IgD-negative memory B cell (primary cell): ENCODE results near the gene C2orf80. TPM values are rescaled to one million over a fixed set of nuclear protein-coding genes. Genes with fewer than 3 reads are reported as not detected.
"Not testable (repeated sequence)": the region's sequence is repeated elsewhere in the genome, so short reads cannot be mapped to it uniquely, and the experiment has no call there.

Experiments used
- H3K27ac Mint-ChIP-seq, 3 donors: one replicate each; pipeline ENCODE4 v1.8.0; 2020 to 2022; ENCODE audit warnings: mild to moderate bottlenecking in 3 of 3, mixed read lengths in 3 of 3, moderate library complexity in 1 of 3
- H3K27me3 Mint-ChIP-seq: one replicate; pipeline ENCODE4 v1.8.0; 2021; ENCODE audit warnings: mixed read lengths
- H3K36me3 Mint-ChIP-seq: one replicate; pipeline ENCODE4 v1.8.0; 2020; ENCODE audit warnings: mild to moderate bottlenecking, mixed read lengths
- H3K4me1 Mint-ChIP-seq, 3 donors: one replicate each; pipeline ENCODE4 v1.8.0; 2020 to 2022; ENCODE audit warnings: mixed read lengths in 3 of 3, mild to moderate bottlenecking in 1 of 3
- H3K4me3 Mint-ChIP-seq, 4 donors: one replicate each; pipeline ENCODE4 v1.8.0; 2020 to 2022; ENCODE audit warnings: mild to moderate bottlenecking in 4 of 4, mixed read lengths in 4 of 4, moderate library complexity in 3 of 4
- H3K9me3 Mint-ChIP-seq, 3 donors: one replicate each; pipeline ENCODE4 v1.8.0; 2020 to 2021; ENCODE audit warnings: mixed read lengths in 3 of 3, mild to moderate bottlenecking in 1 of 3
- polyA plus RNA-seq: library from polyadenylated mRNA; unstranded; fragments of 300-500 nt; fragmentation: Illumina TruSeq; gene quantifications from one replicate; pipeline ENCODE4 v1.2.3, GENCODE V29; 2021

The C2orf80 gene
- polyA plus RNA-seq: not detected

DNA sequence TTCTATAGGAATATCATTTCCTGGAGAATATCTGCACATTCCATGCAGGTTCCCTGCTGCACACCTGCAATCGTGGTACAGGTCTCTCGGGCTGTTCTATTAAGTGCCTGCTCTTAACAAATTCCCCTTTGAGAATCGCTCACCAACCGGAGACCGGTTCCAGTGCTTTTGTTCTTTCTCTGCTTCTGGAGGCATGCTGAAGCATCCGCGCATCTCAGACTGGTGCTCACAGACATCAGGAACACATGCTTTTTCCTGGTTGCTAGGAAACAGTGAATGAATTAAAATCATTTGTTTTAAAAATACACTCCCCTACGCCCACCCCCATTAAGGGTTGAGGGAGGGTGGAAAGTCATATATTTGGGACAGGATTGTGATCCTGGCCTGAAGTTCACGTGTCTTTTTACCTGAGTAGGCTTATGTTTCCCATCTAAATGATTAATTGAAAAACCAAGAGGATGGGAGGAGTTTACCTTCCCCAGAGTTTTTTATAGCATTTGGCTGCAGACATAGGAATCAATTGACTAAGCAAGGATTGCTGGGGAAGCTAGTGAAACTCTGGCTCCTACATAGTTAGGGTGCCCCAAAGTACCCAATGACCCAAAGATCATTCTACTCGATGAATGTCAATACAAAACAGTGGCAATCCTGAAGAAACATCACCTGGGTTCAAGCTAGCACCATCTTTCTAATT is at the start of gene C2orf80:
TSS of gene C2orf80 (minus strand) at position 221 of the 694 bp plus-strand sequence. CDS start 3,044 bp downstream, outside the sequence.
- Mint-ChIP-seq H3K27me3 (peaks cover 9% of the 10 kb centered on the region), H3K36me3 (no peaks in the 10 kb centered on the region), H3K27ac (no peak within 1 kb of the TSS), H3K4me3 (no peak within 1 kb of the TSS), H3K9me3 (no peaks in the 10 kb centered on the region), H3K4me1 (no peaks in the 10 kb centered on the region)

- Mint-ChIP-seq H3K9me3 (peaks cover 7 to 17% (median 14%) of the 10 kb centered on the region in 3 donors), H3K4me3 (no peak overlapping the region), H3K36me3 (peaks cover 28% of the 10 kb centered on the region), H3K4me1 (no peaks in the 10 kb centered on the region), H3K27ac (no peak overlapping the region), H3K27me3 (no peaks in the 10 kb centered on the region)
Measured at GRCh38 chr2:208235860-208236259, 46.0 kb upstream of the C2orf80 start.

DNA sequence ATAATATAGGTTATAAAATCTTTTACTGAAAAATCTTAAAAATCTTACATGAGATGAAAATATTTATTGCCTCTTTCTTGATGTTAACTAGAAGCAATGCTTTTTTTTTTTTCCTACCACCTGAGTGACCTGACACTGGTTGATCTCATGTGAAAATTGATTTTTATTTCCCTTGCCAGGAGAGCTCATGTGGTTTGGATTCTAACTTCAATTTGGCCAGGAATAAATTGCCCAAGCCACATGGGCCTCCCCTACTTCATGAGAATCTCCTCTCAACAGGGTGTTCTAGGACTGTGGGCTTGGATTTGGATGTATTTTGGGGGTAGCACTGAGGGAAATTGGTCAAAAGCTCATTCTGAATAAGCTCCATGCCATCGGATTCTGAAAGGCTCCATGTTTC is 45.0 kb upstream of the C2orf80 start:
- no peak overlapping the region for H3K4me3 Mint-ChIP-seq
- H3K27me3 Mint-ChIP-seq: no peaks in the 10 kb centered on the region

DNA sequence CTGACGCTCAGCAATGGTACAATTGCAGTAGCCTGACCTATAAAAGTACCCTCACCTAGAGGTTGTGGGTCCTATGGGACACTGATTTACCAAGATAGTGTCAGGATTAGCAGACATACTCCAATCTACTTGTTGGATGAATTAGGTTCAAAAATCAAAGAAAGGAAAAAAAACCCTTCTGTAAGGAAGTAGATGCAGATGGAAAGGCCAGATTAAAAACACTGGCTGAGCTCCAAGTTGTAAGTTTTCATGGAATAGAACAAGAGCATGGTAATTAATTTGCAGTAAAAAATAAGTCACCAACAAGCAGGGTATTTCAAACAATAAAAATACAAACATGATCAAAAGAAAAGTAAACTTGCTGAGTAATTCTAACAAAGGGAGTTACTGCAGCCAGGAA is 38.6 kb upstream of the C2orf80 start:
- Mint-ChIP-seq H3K36me3 (no peaks in the 10 kb centered on the region), H3K27me3 (no peaks in the 10 kb centered on the region), H3K9me3 (peaks cover 8 to 14% (median 10%) of the 10 kb centered on the region in 3 donors), H3K4me3 (no peak overlapping the region), H3K27ac (no peak overlapping the region), H3K4me1 (peaks cover 0 to 1% (median 0%) of the 10 kb centered on the region in 3 donors)

More for the DNA sequence above, 45.0 kb upstream of the C2orf80 start:
- Mint-ChIP-seq H3K9me3 (peaks cover 10 to 17% (median 14%) of the 10 kb centered on the region in 3 donors), H3K4me1 (no peaks in the 10 kb centered on the region), H3K27ac (no peak overlapping the region), H3K36me3 (peaks cover 27% of the 10 kb centered on the region)

GRCh38 chr2:208227581-208228232 is 37.9 kb upstream of the C2orf80 start:
- peaks cover 0 to 1% (median 0%) of the 10 kb centered on the region in 3 donors for H3K4me1 Mint-ChIP-seq

GRCh38 chr2:208224802-208225201 is 35.0 kb upstream of the C2orf80 start:
- Mint-ChIP-seq H3K4me1 (peaks cover 0 to 1% (median 0%) of the 10 kb centered on the region in 3 donors), H3K27me3 (peaks cover 3% of the 10 kb centered on the region), H3K27ac (no peak overlapping the region), H3K36me3 (peaks cover 2% of the 10 kb centered on the region), H3K4me3 (no peak overlapping the region), H3K9me3 (peaks cover 0 to 12% (median 0%) of the 10 kb centered on the region in 3 donors)

More at GRCh38 chr2:208227581-208228232, 37.9 kb upstream of the C2orf80 start:
- no peak overlapping the region for H3K27ac Mint-ChIP-seq
- H3K36me3 Mint-ChIP-seq: peaks cover 2% of the 10 kb centered on the region
- H3K4me3 Mint-ChIP-seq: no peak overlapping the region
- H3K9me3 Mint-ChIP-seq: peaks cover 8 to 14% (median 10%) of the 10 kb centered on the region in 3 donors
- no peaks in the 10 kb centered on the region for H3K27me3 Mint-ChIP-seq

- peak overlapping the region in 1 of 3 donors; percentile 3 for H3K27ac Mint-ChIP-seq
- peaks cover 0 to 1% (median 0%) of the 10 kb centered on the region in 3 donors for H3K4me1 Mint-ChIP-seq
- H3K36me3 Mint-ChIP-seq: peaks cover 2% of the 10 kb centered on the region
- peaks cover 0 to 16% (median 1%) of the 10 kb centered on the region in 3 donors for H3K9me3 Mint-ChIP-seq
- H3K27me3 Mint-ChIP-seq: peaks cover 5% of the 10 kb centered on the region
- H3K4me3 Mint-ChIP-seq: no peak overlapping the region
Measured at GRCh38 chr2:208222351-208222750, 32.5 kb upstream of the C2orf80 start.

- Mint-ChIP-seq H3K9me3 (peaks cover 0 to 15% (median 1%) of the 10 kb centered on the region in 3 donors), H3K27ac (peak overlapping the region in 1 of 3 donors; percentile 3)
- not testable (repeated sequence) for H3K36me3 Mint-ChIP-seq, H3K4me1 Mint-ChIP-seq, H3K4me3 Mint-ChIP-seq, H3K27me3 Mint-ChIP-seq
Measured at GRCh38 chr2:208221873-208222272, 32.0 kb upstream of the C2orf80 start.

DNA sequence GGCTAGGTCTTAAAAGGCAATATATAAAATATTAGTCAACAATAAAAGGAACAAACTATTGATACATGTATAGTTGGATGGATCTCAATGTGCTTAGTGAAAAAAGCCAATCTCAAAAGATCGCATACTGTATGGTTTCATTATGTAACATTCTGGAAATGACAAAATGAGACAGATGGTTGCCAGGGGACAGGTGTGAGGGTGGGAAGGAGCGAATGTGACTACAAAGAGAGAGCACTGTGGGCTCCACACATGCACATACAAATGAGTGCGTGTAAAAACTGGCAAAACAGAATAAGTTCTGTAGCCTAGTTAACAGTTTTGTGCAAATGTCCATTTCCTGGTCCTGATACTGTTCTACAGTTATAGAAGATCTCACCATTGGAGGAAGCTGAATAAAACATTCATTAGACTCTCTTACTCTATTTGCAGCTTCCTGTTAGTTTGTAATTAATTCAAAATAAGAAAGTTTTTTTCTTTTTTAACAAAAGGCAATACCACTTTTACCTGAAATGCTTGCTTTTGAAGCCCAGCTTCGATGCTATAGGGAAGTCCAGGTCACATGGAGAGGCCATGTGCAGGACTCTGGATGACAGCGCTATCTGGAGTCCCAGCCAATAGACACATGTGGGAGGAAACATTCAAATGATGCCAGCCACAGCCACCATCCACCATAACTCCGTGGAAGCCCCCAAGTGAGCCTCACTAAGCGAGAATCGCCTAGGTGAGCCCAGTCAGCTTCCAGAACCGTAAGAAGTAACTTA is 21.0 kb upstream of the C2orf80 start:
- no peak overlapping the region for H3K27ac Mint-ChIP-seq
- no peaks in the 10 kb centered on the region for H3K36me3 Mint-ChIP-seq
- H3K4me3 Mint-ChIP-seq: no peak overlapping the region
- peaks cover 0 to 1% (median 0%) of the 10 kb centered on the region in 3 donors for H3K4me1 Mint-ChIP-seq
- H3K9me3 Mint-ChIP-seq: no peaks in the 10 kb centered on the region
- peaks cover 4% of the 10 kb centered on the region for H3K27me3 Mint-ChIP-seq

GRCh38 chr2:208208335-208209085 is 18.7 kb upstream of the C2orf80 start:
- peaks cover 4% of the 10 kb centered on the region for H3K27me3 Mint-ChIP-seq
- H3K4me3 Mint-ChIP-seq: no peak overlapping the region
- H3K27ac Mint-ChIP-seq: no peak overlapping the region
- no peaks in the 10 kb centered on the region for H3K4me1 Mint-ChIP-seq
- H3K9me3 Mint-ChIP-seq: no peaks in the 10 kb centered on the region
- H3K36me3 Mint-ChIP-seq: no peaks in the 10 kb centered on the region

DNA sequence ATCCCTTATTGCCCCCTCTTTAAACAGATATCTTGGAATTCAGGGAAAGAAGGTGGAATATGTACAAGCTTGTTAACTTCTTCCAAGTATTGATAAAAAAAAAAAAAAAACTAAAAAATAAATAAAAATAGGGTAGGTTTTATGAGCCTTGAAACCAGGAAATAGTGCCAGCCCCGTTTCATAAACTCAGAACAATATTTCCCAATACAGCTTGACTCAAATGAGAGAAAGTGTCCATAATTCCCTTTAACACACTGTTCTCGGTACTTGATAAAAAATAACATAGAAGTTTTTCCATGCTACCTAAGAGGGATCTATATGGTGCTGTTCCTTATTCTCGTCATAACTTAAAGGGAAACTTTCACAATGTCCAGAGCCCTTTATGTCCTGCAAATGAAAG is 17.9 kb upstream of the C2orf80 start:
- H3K36me3 Mint-ChIP-seq: no peaks in the 10 kb centered on the region
- H3K4me3 Mint-ChIP-seq: no peak overlapping the region
- H3K9me3 Mint-ChIP-seq: no peaks in the 10 kb centered on the region
- H3K4me1 Mint-ChIP-seq: no peaks in the 10 kb centered on the region
- H3K27me3 Mint-ChIP-seq: peaks cover 4% of the 10 kb centered on the region
- no peak overlapping the region for H3K27ac Mint-ChIP-seq

GRCh38 chr2:208204166-208204565 is 14.3 kb upstream of the C2orf80 start:
- H3K4me1 Mint-ChIP-seq: no peaks in the 10 kb centered on the region
- H3K36me3 Mint-ChIP-seq: no peaks in the 10 kb centered on the region
- H3K9me3 Mint-ChIP-seq: no peaks in the 10 kb centered on the region
- no peak overlapping the region for H3K27ac Mint-ChIP-seq
- no peak overlapping the region for H3K4me3 Mint-ChIP-seq
- H3K27me3 Mint-ChIP-seq: peaks cover 1% of the 10 kb centered on the region

GRCh38 chr2:208195531-208195930 is 5.7 kb upstream of the C2orf80 start:
- Mint-ChIP-seq H3K27ac (no peak overlapping the region), H3K4me1 (no peaks in the 10 kb centered on the region), H3K9me3 (no peaks in the 10 kb centered on the region), H3K4me3 (no peak overlapping the region), H3K36me3 (no peaks in the 10 kb centered on the region), H3K27me3 (peaks cover 7% of the 10 kb centered on the region)

DNA sequence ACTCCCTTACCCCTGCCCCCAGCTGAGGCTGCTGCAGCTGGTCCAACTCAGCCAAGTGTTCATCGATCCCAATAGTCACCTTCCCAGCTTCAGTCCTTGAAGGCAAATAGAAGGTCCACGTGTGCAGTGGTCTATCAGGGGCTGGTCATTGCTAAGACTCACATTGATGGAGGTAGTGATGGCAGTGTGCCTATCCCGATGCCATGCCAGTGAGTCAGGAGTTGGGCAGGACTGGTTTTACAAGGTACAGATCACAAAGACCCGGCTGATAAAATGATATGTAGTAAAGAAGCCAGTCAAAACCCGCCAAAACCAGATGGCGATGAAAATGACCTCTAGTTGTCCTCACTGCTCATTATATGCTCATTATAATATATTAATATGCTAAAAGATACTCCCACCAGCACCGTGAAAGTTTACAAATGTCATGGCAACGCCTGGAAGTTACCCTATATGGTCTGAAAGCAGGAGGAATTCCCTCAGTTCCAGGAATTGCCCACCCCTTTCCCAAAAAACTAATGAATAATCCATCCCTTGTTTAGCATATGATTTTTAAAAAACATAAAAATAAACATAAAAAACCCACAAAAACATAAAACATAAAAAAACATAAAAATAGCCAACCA is 2.9 kb upstream of the C2orf80 start:
- Mint-ChIP-seq H3K27ac (peak overlapping the region in 1 of 3 donors; percentile 31), H3K4me1 (no peaks in the 10 kb centered on the region), H3K4me3 (no peak overlapping the region), H3K36me3 (no peaks in the 10 kb centered on the region), H3K27me3 (peaks cover 9% of the 10 kb centered on the region), H3K9me3 (no peaks in the 10 kb centered on the region)
